ENCODE results near the gene SEPTIN1. TPM values are rescaled to one million over a fixed set of nuclear protein-coding genes. Genes with fewer than 3 reads are reported as not detected.

The SEPTIN1 gene
- total RNA-seq, 1 donor from 2014 or later = 0.85 TPM

DNA sequence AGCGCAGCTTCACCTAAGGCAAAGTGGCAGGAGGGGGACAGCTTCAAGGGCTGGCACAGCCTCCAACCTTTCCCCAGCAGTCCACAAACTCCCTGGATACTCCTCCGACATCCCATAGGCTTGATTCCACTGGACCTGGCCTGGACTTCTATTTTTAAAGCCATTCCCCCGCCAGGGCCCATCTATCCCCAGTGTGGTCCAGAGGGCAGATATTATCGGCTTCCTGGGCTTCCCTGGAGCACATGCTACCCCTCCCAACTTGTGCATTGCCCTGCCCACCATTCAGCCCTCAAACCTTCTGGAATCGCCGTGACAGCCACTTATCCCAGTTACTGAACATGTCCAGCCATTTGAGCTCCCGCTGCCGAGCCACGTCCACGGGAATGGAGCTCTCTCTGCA, 17.2 kb downstream of the SEPTIN1 start:
- no peak overlapping the region for H3K4me3 Mint-ChIP-seq (ENCODE audit: unreplicated experiment)
- H3K36me3 Mint-ChIP-seq (ENCODE audit: low read depth) = peaks cover 19% of the 10 kb centered on the region
- no peaks in the 10 kb centered on the region for H3K27me3 Mint-ChIP-seq (ENCODE audit: low read depth)
- DNase-seq (ENCODE audit: low spot score) = no peak
- peak overlapping the region; percentile 45 for H3K27ac Mint-ChIP-seq (ENCODE audit: unreplicated experiment)
- TF ChIP-seq, protein P1, sequence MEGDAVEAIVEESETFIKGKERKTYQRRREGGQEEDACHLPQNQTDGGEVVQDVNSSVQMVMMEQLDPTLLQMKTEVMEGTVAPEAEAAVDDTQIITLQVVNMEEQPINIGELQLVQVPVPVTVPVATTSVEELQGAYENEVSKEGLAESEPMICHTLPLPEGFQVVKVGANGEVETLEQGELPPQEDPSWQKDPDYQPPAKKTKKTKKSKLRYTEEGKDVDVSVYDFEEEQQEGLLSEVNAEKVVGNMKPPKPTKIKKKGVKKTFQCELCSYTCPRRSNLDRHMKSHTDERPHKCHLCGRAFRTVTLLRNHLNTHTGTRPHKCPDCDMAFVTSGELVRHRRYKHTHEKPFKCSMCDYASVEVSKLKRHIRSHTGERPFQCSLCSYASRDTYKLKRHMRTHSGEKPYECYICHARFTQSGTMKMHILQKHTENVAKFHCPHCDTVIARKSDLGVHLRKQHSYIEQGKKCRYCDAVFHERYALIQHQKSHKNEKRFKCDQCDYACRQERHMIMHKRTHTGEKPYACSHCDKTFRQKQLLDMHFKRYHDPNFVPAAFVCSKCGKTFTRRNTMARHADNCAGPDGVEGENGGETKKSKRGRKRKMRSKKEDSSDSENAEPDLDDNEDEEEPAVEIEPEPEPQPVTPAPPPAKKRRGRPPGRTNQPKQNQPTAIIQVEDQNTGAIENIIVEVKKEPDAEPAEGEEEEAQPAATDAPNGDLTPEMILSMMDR (IDR thresholded peaks at IDR 0.05) = no peak
- H3K9me3 Mint-ChIP-seq (ENCODE audit: low read depth) = no peaks in the 10 kb centered on the region
- peaks cover 35% of the 10 kb centered on the region for H3K4me1 Mint-ChIP-seq (ENCODE audit: low read depth)

DNA sequence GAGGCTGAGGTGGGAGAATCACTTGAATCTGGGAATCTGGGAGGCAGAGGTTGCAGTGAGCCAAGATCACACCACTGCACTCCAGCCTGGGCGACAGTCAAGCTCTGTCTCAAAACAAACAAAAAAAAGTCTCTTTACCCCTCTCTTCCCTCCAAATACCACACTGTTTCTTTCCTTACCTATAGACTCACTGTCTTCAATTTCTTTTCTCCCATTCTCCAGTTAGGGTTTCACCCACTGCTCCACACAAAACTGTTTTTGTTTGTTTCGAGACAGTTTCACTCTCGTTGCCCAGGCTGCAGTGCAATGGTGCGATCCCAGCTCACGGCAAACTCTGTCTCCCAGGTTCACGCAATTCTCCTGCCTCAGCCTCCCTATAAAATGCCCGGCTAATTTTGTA, 21.2 kb downstream of the SEPTIN1 start:
- H3K36me3 Mint-ChIP-seq (ENCODE audit: low read depth) = peaks cover 22% of the 10 kb centered on the region
- no peak for DNase-seq (ENCODE audit: low spot score)
- no peaks in the 10 kb centered on the region for H3K27me3 Mint-ChIP-seq (ENCODE audit: low read depth)
- TF ChIP-seq, protein P1 (IDR thresholded peaks at IDR 0.05) = no peak
- H3K4me1 Mint-ChIP-seq (ENCODE audit: low read depth) = peaks cover 18% of the 10 kb centered on the region
- H3K4me3 Mint-ChIP-seq (ENCODE audit: unreplicated experiment) = no peak overlapping the region
- H3K9me3 Mint-ChIP-seq (ENCODE audit: low read depth) = no peaks in the 10 kb centered on the region
- H3K27ac Mint-ChIP-seq (ENCODE audit: unreplicated experiment) = no peak overlapping the region

DNA sequence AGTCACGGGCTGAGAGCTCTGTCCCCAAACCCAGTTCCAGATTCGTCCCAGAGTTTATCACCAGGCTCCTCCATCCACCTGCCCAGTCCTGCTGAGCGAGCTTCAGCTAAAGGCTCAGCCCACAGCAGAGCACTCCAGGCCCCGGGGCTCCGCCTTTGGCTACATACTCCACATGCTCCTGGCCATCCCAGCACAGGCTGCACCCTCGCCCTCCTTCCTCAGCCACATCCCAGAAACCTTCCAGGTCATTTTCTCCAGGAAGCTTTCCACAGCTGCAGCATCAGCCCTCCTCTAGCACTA, 22.5 kb downstream of the SEPTIN1 start:
- no peaks in the 10 kb centered on the region for H3K9me3 Mint-ChIP-seq (ENCODE audit: low read depth)
- DNase-seq (ENCODE audit: low spot score) = no peak
- TF ChIP-seq, protein P1 (IDR thresholded peaks at IDR 0.05) = no peak
- no peak overlapping the region for H3K4me3 Mint-ChIP-seq (ENCODE audit: unreplicated experiment)
- peaks cover 19% of the 10 kb centered on the region for H3K4me1 Mint-ChIP-seq (ENCODE audit: low read depth)
- H3K36me3 Mint-ChIP-seq (ENCODE audit: low read depth) = peaks cover 18% of the 10 kb centered on the region
- no peaks in the 10 kb centered on the region for H3K27me3 Mint-ChIP-seq (ENCODE audit: low read depth)
- H3K27ac Mint-ChIP-seq (ENCODE audit: unreplicated experiment) = no peak overlapping the region

DNA sequence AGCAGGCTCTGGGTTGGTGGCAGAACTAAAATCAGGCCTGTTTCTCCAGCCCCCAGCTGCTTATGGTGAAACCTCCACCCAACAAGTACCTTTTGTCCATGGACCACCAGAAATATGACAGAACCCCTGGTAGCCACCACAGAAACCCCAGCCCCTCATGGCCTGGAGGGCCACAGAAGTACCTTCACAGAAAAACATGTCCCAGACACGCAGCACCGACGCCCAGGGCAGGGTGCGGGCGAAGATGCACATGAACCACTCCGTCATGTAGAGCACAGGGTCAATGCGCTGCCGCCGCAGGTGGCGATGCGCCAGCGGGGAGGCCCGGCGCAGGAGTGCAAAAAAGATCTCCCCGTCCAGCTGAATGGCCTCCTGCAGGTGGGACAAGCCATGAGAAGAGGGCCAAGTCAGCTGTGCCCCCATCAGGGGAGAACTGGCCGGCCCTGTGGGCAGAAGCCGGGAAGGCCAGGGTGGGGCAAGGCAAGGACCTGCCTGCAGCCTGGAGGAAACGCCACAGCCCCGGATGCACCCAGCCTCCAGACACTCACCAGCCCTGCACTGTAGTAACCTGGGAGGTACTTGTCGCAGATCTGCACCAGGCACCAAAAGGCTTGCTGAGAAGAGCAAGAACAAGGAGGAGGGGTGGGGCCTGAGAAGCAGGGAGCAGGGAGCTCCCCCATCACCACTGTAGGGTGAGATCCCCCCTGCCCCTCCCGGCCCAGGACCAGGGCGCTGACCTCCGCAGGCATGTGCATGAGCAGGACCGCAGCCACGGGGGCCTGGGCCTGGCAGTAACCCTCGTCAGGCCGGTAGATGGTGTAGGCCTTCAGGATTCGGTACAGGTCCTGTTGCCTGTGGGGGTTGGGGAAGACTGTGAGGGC, 23.1 kb downstream of the SEPTIN1 start:
- DNase-seq (ENCODE audit: low spot score) = no peak
- TF ChIP-seq, protein P1 (IDR thresholded peaks at IDR 0.05) = no peak
- H3K27ac Mint-ChIP-seq (ENCODE audit: unreplicated experiment) = peak overlapping the region; percentile 8
- peaks cover 24% of the 10 kb centered on the region for H3K4me1 Mint-ChIP-seq (ENCODE audit: low read depth)
- H3K36me3 Mint-ChIP-seq (ENCODE audit: low read depth) = peaks cover 18% of the 10 kb centered on the region
- no peak overlapping the region for H3K4me3 Mint-ChIP-seq (ENCODE audit: unreplicated experiment)
- H3K27me3 Mint-ChIP-seq (ENCODE audit: low read depth) = no peaks in the 10 kb centered on the region
- H3K9me3 Mint-ChIP-seq (ENCODE audit: low read depth) = no peaks in the 10 kb centered on the region

DNA sequence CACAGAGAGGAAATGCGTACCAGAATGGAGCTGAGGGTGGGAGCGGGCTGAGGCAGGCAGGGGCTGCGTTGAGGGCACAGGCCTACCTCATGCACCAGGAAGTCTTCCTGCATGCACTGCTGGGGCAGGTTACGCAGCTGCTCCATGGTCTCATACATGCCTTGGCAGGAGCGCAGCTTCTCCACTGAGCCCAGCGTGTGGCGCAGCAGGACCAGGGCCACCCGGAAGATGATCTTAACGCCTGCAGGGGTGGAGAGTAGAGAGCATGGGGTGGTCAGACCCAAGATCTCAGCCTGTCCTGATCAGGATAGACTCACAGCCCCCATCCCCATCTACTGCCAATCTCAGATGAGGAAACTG, 23.8 kb downstream of the SEPTIN1 start:
- peaks cover 31% of the 10 kb centered on the region for H3K4me1 Mint-ChIP-seq (ENCODE audit: low read depth)
- H3K27me3 Mint-ChIP-seq (ENCODE audit: low read depth) = no peaks in the 10 kb centered on the region
- no peak for DNase-seq (ENCODE audit: low spot score)
- TF ChIP-seq, protein P1 (IDR thresholded peaks at IDR 0.05) = no peak
- peaks cover 20% of the 10 kb centered on the region for H3K36me3 Mint-ChIP-seq (ENCODE audit: low read depth)
- H3K27ac Mint-ChIP-seq (ENCODE audit: unreplicated experiment) = peak overlapping the region; percentile 8
- H3K9me3 Mint-ChIP-seq (ENCODE audit: low read depth) = no peaks in the 10 kb centered on the region
- H3K4me3 Mint-ChIP-seq (ENCODE audit: unreplicated experiment) = no peak overlapping the region

Data from chondrocyte (in vitro differentiated cells).